DMS53 (cell line): ENCODE results near the gene GRID2.
A peak's percentile ranks its signal among the peaks of the same experiment; 100 is the strongest.

Source experiments
- DNase-seq: peaks from one replicate; lab custom pipeline; 2025; lab: John Stamatoyannopoulos, UW

GRID2 gene

DNA sequence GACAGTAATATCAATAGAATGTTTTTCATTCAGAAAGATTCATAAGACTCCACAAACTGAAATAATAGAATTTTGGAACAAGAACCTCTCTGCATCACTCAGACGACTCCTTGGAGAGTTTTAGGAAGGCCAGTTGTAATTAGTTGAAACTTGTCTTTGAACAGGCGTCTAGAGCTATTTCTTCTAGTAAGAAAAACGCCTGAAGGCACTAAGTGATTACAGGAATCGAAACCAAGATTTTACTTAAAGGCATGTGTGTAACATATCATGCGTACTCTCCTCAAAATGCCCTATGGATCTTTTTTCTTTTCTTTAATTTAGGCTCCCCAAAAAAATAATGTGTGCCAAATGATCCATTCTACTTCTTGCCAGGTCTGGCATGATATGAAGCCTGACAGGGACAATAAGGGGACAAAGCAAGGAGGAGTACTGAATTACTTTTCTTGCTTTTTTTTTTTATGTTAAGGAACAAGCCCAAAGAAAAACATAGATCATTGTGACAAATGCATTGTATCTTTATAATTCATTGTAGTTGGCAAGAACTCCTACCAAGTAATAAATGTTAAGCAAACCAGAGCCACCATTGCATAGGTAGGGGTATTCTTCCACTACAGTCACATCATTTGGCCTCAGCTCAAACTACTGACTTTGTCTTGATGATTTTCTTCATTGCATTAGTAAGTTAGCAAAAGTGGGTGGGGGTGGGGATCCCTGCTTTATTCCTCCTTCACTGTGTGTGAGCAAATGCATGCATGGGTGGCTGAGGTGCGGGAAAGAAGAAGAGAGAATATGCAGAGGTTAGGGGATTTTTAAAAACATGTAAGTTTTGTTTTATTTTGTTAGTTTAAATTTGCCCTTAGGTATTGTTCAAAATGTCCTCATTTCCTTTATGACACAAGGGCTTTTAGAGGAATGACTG lies 1444.9 kb downstream of the GRID2 start:
- DNase-seq, result no peak

- peak; percentile 2 for DNase-seq
Measured at GRCh38 chr4:93749292-93749761, 1445.6 kb downstream of the GRID2 start.

DNA sequence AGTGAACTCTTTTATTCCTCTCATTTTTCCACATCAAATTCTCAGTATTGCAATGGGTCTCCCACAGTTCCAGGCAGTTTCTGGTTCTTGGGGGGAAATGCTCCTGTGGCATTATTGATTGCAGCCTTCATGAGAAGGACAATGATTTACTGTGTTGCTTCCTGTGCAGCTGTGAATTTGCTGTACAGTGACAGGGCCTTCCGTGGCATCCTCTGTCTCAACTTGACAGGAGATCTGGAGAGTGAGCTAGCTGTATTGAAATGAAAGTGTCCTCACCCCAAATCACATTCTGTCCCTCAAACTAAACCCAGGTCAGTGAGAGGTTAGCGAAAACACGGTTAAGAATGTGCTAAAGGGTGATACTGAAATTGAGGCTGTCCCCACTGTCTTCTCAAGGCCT lies 1447.6 kb downstream of the GRID2 start:
- DNase-seq, result no peak

- no peak for DNase-seq
Measured at GRCh38 chr4:93756101-93756500, 1452.3 kb downstream of the GRID2 start.

DNA sequence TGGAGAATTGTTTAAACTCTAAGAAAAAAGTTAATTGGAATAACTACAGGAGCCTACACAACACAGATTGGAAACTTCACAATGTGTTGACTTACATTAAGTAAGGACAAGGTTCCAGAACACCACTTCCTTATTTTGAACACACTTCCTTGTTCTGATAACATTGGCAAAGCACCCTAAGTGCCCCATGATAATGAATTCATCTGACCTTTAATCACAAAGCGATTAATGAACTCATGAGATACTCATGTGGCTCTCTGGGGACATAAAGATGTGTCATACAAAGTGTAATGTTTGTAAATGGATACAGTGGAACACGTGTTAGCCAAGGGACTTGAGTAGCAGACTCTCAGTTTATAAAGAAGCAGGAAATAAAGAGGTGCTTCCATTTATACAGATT lies 1455.7 kb downstream of the GRID2 start:
- DNase-seq, result peak; percentile 64

- no peak for DNase-seq
Measured at GRCh38 chr4:93760284-93760683, 1456.5 kb downstream of the GRID2 start.

- DNase-seq, result no peak
Measured at GRCh38 chr4:93761286-93761685, 1457.5 kb downstream of the GRID2 start.

- peak; percentile 61 for DNase-seq
Measured at GRCh38 chr4:93764639-93765246, 1461.0 kb downstream of the GRID2 start.

DNA sequence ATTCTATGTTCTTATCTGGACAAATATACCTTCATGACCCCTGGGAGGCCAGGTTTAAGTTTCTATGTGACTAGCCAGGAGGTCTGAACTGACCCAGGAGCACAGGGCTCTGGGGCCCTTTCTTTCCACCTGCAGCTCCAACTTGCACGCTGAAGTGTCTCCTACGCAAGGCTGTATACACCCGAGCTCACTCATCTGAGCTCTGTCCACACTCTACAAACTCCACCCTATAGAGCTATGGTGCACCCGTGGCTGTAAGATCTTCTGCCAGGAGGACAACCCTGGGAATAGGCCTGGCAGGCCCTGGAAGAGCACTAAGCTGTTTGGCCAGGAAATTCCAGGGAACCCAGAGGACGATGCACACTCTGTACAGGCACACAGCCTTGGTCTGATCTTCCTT lies 1464.2 kb downstream of the GRID2 start:
- no peak for DNase-seq

- no peak for DNase-seq
Measured at GRCh38 chr4:93770201-93770600, 1466.4 kb downstream of the GRID2 start.

DNA sequence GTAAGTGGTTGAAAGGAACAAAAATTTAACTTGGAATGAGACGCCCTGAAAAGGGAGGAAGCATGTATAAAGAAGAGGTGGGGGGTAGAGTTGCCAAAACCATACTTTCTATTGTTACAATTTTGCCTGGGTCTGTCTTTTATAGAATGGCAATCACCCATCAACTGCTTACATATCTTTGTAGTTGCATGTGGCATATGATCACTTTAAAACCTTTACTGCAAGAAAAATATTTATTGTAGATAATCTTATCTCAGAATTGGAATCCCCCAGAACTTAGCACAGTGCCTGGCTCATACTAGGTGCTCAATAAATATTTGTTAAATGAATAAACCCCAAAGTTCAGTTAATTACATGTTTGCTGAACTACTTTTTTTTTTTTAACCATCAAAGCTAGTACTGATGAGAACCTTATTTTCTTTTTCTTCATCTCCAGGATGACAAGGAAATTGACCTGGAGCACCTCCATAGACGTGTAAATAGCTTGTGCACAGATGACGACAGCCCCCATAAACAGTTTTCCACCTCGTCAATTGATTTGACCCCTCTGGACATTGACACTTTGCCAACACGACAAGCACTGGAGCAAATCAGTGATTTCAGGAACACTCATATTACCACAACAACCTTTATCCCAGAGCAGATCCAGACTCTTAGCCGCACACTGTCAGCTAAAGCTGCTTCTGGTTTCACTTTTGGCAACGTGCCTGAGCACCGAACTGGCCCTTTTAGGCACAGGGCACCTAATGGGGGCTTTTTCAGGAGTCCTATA lies 1468.1 kb downstream of the GRID2 start:
- DNase-seq, result no peak

- no peak for DNase-seq
Measured at GRCh38 chr4:93772858-93773257, 1469.1 kb downstream of the GRID2 start.

DNA sequence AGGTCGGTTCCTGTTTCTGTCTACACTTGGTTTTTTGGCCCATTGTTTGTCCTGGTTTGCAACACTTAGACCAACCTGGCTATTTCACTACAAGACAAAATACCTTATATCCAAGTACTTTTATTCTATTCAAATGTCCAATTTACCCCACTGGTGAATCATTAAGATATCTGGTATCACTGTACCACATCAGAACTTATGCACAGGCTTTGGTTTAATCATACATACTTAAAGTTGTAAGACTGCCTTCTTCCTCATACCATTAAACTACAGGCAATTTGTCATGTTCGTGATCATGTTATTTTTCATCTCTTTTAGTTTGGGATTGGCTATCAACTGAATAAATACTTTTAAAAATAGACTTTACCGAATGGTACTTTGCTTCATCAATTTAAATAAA lies 1471.8 kb downstream of the GRID2 start:
- DNase-seq, result no peak

- no peak for DNase-seq
Measured at GRCh38 chr4:93776386-93777080, 1472.8 kb downstream of the GRID2 start.

DNA sequence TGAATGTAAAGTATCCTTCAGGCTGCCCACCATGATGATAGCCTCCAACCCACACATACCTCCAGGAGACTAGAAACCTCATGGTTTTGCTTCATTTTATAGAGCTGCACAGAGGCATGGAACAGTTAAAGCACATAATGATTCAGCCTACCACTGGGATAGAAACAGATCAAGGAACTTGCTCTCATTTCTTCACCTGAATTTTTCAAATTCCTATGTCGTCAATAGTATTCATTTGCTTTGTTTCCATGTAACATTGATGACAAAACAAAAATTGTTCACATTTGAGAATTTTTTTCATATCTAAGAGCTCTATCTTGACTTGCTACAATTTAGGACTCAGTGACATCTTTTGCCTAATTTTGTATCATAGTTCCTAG lies 1473.3 kb downstream of the GRID2 start:
- no peak for DNase-seq

DNA sequence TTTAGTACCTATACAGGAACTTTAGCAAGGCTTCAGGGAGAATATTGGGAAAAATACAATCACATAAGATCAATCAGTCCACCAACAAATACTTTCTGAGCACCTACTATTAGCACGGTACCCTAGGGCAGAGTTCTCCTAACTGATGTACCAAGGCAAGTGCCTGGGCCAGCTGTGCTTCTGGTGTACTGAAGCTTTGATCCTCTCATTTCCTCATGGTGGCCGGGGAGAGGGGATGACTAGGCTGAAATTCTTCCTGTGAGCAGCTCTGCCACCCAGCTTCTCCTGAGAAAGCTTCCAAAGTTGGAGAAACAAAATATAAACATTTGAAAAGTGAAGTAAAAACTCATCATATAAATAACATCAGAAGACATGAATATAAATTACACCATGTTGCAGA lies 1475.5 kb downstream of the GRID2 start:
- peak; percentile 38 for DNase-seq

DNA sequence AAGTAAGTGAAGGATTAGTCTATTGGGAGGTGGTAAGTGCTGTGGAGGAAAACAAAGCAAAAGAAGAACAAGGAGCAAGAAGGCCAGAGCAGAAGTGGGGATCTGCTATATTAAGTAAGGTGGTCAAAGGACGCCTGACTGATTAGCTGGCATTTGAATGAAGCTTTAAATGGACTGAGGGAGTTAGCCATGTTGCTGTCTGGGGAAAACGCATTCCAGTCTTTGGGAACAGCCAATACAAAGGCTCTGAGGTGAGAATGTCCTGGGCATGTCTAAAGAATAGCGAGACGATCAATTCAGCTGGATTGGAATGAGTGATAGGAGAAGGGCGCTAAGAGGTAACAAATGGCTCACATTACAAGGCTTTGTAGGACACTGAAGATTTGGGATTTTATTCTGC lies 1476.3 kb downstream of the GRID2 start:
- DNase-seq, result no peak

- DNase-seq, result no peak
Measured at GRCh38 chr4:93781198-93781597, 1477.4 kb downstream of the GRID2 start.

DNA sequence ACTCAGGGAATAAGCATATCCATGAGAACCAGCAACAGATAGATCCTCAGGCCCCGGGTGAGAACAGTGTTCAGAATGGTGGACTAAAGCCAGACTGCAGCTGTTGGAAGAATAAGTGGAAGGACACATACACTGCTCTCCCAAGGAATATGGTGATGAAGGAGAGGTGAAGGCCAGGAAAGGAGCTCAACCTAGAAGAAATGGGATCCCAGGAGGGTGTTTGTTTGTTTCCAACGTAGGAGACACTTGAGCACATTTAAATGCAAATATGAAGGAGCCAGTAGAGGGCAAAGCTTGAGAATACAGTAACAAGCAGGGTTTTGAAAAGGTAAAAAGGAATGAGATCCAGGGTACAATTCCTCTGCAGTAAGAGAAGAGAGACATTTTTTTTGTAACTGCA lies 1482.4 kb downstream of the GRID2 start:
- no peak for DNase-seq

DNA sequence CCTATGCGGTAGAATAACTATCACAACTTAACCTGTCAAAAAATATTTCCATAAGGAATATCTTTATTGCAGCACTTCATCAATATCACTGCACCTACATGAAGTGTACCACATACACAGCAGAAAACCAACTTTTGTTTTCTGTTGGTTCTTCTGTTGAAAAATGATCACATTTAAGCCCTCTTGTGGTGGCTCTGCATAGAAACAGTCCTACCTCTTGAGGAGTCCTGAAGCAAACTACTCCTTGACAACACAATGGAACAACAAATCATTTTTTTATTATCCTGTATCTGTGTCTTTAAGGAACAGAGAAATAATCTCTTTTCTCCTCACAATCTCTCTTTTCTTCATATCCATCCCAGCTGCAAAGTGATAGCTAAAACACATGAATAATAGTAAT lies 1484.9 kb downstream of the GRID2 start:
- peak; percentile 53 for DNase-seq

GRCh38 chr4:93791570-93792195 lies 1487.9 kb downstream of the GRID2 start:
- DNase-seq, result peak; percentile 68

DNA sequence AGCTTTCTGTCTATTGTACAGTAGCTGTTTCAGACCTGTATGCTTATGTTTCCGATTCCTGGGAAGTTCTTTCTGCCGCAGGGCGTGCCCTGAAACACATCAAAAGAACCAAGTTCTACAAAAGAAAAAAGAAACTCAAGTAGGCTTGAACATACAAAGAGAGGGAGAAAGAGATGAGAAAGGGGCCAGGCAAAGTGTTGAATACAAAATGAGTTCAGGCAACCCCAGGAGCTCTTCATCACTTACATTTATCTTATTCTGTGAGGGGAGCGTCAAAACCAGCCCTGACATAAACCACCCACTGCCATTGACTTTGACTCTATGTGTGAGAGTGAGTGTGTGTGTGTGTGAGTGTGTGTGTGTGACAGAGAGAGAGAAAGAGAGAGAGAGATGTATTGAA lies 1498.3 kb downstream of the GRID2 start:
- DNase-seq, result no peak
